ENCODE results near the gene CFLAR.

DNA sequence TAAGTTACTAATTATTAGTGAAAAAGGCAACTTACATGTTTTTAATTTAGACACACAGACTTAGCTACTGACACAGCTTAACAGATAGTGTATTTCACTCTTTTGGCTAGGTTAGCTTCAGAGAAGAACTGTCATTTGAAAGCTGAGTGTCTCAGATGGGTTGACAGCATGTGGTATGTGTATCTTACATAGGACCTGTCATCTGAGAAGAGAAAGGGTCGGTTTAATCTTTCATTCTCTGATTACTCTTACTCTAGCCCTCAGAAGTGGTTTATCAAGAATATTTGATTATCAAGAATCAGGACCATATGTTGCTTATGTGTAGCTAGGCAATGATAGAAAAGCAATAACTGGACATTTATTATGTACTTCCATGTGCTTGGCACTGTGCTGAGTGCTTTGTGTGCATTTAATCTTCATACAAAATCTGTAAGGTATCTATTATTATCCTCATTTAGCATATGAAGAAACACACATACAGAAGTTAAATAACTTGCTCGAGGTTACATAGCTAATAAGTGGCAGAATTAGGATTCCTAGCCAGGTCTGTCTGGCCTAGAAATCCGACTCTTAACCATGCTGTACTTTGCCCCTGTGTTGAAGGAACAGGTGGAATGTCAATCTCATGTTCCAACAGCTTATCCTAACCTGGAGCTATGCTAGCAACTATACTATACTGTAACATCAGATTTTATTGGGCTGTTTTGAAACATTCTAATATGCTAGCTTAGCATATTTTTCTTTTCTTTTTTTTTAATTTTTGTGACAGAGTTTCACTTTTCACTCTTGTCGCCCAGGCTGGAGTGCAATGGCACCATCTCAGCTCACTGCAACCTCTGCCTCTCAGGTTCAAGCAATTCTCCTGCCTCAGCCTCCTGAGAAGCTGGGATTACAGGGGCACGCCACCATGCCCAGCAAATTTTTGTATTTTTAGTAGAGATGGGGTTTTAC, 28.4 kb downstream of the CFLAR start:
- TF ChIP-seq CTCF (conservative IDR thresholded peaks at IDR 0.05; ENCODE audit: low read depth, low read length) (no peak), CEBPB (IDR thresholded peaks at IDR 0.05; ENCODE audit: low read depth, low read length) (no peak), FOS (IDR thresholded peaks at IDR 0.05; ENCODE audit: low read depth, low read length) (no peak), USF2 (IDR thresholded peaks at IDR 0.05; ENCODE audit: low read depth, low read length) (no peak), RAD21 (IDR thresholded peaks at IDR 0.05; ENCODE audit: low read length) (no peak), POLR2A (IDR thresholded peaks at IDR 0.05; ENCODE audit: low read depth, low read length) (no peak), SMC3 (IDR thresholded peaks at IDR 0.05; ENCODE audit: low read depth, low read length) (no peak), NFE2L2 (IDR thresholded peaks at IDR 0.05; ENCODE audit: low read depth, low read length) (no peak)

Measured in IMR-90 (cell line).